Measurements from ENCODE around the gene TSEN15. TPM values are rescaled to one million over a fixed set of nuclear protein-coding genes. Genes with fewer than 3 reads are reported as not detected.

Gene TSEN15
- polyA plus RNA-seq, 2 of the 4 experiments (the other 2 are of a cell fraction), result 36.7 to 79.9 TPM

GRCh38 chr1:184014271-184014670, 37.3 kb upstream of the TSEN15 start:
- no peak for ATAC-seq
- 18% methylated on average over 2 of the region's 2 CpGs for WGBS (ENCODE audit: missing lambda C conversion rate)
- no peak for FAIRE-seq
- H3K4me2 ChIP-seq, result no peak overlapping the region
- no peak overlapping the region for H3K27ac ChIP-seq
- POLR2A ChIA-PET, result no interaction called here
- H3K9me3 ChIP-seq, result no peaks in the 10 kb centered on the region; the same call in 2 of the 3 replicates
- CTCF ChIA-PET, result interaction anchor here (1.0 kb wide), 2 partner anchors 8 to 649 kb away, joined by 3 read pairs; no protein-coding TSS in a partner anchor
- no peak overlapping the region for H3K4me3 ChIP-seq
- TF ChIP-seq MAFK (IDR thresholded peaks at IDR 0.05; ENCODE audit: partially characterized antibody) (no peak), JUNB (IDR thresholded peaks at IDR 0.05) (no peak), JUN (IDR thresholded peaks at IDR 0.05) (no peak), ZSCAN20 (CRISPR knock-in tag; IDR thresholded peaks at IDR 0.05) (no peak), NR3C1 (IDR thresholded peaks at IDR 0.05) (no peak), MAX (IDR thresholded peaks at IDR 0.05) (no peak), HEYL (CRISPR knock-in tag; IDR thresholded peaks at IDR 0.05) (no peak), ZNF302 (CRISPR knock-in tag; IDR thresholded peaks at IDR 0.05) (no peak), HOXB5 (CRISPR knock-in tag; IDR thresholded peaks at IDR 0.05) (no peak), RARB (CRISPR knock-in tag; IDR thresholded peaks at IDR 0.05) (no peak), KDM1A (IDR thresholded peaks at IDR 0.05; ENCODE audit: low read depth) (no peak)
- TF ChIP-seq, protein P1, sequence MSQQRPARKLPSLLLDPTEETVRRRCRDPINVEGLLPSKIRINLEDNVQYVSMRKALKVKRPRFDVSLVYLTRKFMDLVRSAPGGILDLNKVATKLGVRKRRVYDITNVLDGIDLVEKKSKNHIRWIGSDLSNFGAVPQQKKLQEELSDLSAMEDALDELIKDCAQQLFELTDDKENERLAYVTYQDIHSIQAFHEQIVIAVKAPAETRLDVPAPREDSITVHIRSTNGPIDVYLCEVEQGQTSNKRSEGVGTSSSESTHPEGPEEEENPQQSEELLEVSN (IDR thresholded peaks at IDR 0.05; ENCODE audit: borderline replicate concordance, low read depth), result no peak
- TF ChIP-seq, protein P2, sequence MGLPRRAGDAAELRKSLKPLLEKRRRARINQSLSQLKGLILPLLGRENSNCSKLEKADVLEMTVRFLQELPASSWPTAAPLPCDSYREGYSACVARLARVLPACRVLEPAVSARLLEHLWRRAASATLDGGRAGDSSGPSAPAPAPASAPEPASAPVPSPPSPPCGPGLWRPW (IDR thresholded peaks at IDR 0.05), result no peak
- H3K4me1 ChIP-seq, result no peaks in the 10 kb centered on the region
- no peak for DNase-seq (ENCODE audit: low read depth in 1 of 2, low spot score in 1 of 2)

DNA sequence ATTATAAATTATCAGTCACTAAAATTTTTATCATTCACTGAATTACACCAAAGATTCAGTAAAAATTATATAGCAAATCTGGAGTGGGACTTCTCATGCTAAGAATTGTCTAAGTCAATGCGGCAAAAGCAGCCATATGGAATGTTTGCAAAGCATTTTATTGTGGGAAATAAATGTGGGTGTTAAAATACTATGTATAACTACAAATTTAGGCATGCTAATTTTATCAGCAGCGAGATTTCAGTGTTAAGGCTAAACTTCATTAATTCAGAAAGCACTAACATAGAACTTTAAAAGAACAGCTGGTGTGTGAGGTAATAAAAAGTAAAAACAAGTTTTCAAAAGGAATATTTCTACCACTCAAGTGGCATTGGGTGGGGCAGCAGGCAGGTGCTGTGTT, 35.4 kb upstream of the TSEN15 start:
- Histone ChIP-seq H3K9me3 (no peaks in the 10 kb centered on the region; the same call in 2 of the 3 replicates), H3K27ac (no peak overlapping the region), H3K4me2 (no peak overlapping the region), H3K4me3 (no peak overlapping the region), H3K4me1 (no peaks in the 10 kb centered on the region)
- WGBS (ENCODE audit: missing lambda C conversion rate), result 43% methylated on average over 2 of the region's 2 CpGs
- no peak for TF ChIP-seq ZNF302 (CRISPR knock-in tag; IDR thresholded peaks at IDR 0.05)
- no peak for TF ChIP-seq HOXB13 (CRISPR knock-in tag; IDR thresholded peaks at IDR 0.05; ENCODE audit: low read depth)
- TF ChIP-seq, protein P1 (IDR thresholded peaks at IDR 0.05; ENCODE audit: borderline replicate concordance, low read depth), result no peak
- no peak for TF ChIP-seq KDM1A (IDR thresholded peaks at IDR 0.05; ENCODE audit: low read depth)
- TF ChIP-seq ZC3H11A (IDR thresholded peaks at IDR 0.05), result no peak
- TF ChIP-seq RNF2 (IDR thresholded peaks at IDR 0.05; ENCODE audit: borderline replicate concordance, low read depth), result no peak
- TF ChIP-seq TP53 (CRISPR knock-in tag; IDR thresholded peaks at IDR 0.05), result no peak
- no peak for ATAC-seq
- no peak for FAIRE-seq
- DNase-seq (ENCODE audit: low read depth in 1 of 2, low spot score in 1 of 2), result no peak
- CTCF ChIA-PET, result no interaction called here
- POLR2A ChIA-PET, result no interaction called here

GRCh38 chr1:184017306-184017705, 34.2 kb upstream of the TSEN15 start:
- ChIA-PET POLR2A (no interaction called here), CTCF (no interaction called here)
- Histone ChIP-seq H3K9me3 (no peaks in the 10 kb centered on the region; the same call in 2 of the 3 replicates), H3K27ac (no peak overlapping the region), H3K4me3 (no peak overlapping the region), H3K4me1 (no peaks in the 10 kb centered on the region), H3K4me2 (no peak overlapping the region)
- no peak for DNase-seq (ENCODE audit: low read depth in 1 of 2, low spot score in 1 of 2)
- FAIRE-seq, result no peak
- no peak for ATAC-seq
- 71% methylated on average over 7 of the region's 7 CpGs for WGBS (ENCODE audit: missing lambda C conversion rate)
- TF ChIP-seq RCOR1 (IDR thresholded peaks at IDR 0.05; ENCODE audit: low read depth, low read length), result no peak
- no peak for TF ChIP-seq JUN (IDR thresholded peaks at IDR 0.05)
- TF ChIP-seq, protein P2 (IDR thresholded peaks at IDR 0.05), result no peak
- TF ChIP-seq RNF2 (IDR thresholded peaks at IDR 0.05; ENCODE audit: borderline replicate concordance, low read depth), result no peak
- no peak for TF ChIP-seq EP300 (IDR thresholded peaks at IDR 0.05)
- TF ChIP-seq, protein P3, sequence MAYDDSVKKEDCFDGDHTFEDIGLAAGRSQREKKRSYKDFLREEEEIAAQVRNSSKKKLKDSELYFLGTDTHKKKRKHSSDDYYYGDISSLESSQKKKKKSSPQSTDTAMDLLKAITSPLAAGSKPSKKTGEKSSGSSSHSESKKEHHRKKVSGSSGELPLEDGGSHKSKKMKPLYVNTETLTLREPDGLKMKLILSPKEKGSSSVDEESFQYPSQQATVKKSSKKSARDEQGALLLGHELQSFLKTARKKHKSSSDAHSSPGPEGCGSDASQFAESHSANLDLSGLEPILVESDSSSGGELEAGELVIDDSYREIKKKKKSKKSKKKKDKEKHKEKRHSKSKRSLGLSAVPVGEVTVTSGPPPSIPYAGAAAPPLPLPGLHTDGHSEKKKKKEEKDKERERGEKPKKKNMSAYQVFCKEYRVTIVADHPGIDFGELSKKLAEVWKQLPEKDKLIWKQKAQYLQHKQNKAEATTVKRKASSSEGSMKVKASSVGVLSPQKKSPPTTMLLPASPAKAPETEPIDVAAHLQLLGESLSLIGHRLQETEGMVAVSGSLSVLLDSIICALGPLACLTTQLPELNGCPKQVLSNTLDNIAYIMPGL (CRISPR knock-in tag; IDR thresholded peaks at IDR 0.05; ENCODE audit: borderline replicate concordance), result no peak
- no peak for TF ChIP-seq MAX (IDR thresholded peaks at IDR 0.05)
- TF ChIP-seq TP53 (CRISPR knock-in tag; IDR thresholded peaks at IDR 0.05), result no peak
- no peak for TF ChIP-seq JUNB (IDR thresholded peaks at IDR 0.05)
- TF ChIP-seq SREBF2 (IDR thresholded peaks at IDR 0.05), result no peak
- no peak for TF ChIP-seq FOSB (CRISPR knock-in tag; IDR thresholded peaks at IDR 0.05)
